HG03469 (cell line): ENCODE measurements around the gene RBM33.
A peak's percentile ranks its signal among the peaks of the same experiment; 100 is the strongest.

ENCODE experiments used
- ATAC-seq: cut with Tn5 transposase; IDR thresholded peaks from one replicate; pipeline ENCODE4 v1.9.1; 2021; ENCODE audit warnings: mild to moderate bottlenecking, moderate library complexity, moderate number of reproducible peaks; ENCODE audit not compliant: unreplicated experiment

Gene RBM33

GRCh38 chr7:155721056-155721455, 76.6 kb downstream of the RBM33 start:
- peak; percentile 35 for ATAC-seq

- ATAC-seq, result peak; percentile 36
These were observed 77.7 kb downstream of the RBM33 start for GRCh38 chr7:155722118-155722517.

- ATAC-seq, result no peak
These were observed 78.5 kb downstream of the RBM33 start for GRCh38 chr7:155722936-155723335.

DNA sequence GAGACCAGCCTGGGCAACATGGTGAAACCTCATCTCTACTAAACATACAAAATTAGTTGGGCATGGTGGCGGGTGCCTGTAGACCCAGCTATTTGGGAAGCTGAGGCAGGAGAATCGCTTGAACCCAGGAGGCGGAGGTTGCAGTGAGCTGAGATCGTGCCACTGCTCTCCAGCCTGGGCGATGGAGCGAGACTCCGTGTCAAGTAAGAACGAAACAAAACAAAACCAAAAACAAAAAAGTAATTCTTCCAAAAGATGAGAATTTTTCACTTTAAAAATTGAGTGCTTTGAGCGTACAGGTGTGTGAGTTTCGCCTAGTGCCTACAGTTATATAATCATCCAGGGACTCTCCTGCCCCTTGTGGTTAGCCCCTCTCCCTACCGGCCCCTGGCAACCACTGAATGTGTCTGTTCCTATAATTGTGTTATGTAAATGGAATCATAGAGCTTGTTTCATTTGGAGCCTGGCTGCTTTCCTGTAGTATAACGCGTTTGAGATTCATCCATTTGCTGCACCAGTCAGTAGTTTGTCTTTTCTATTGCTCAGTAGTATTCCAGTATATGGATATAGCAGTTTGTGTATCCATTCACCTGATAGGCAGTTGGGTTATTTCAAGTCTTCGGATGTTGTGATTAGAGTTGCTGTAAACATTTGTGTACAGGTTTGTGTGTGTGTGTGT, 80.0 kb downstream of the RBM33 start:
- ATAC-seq, result peak; percentile 29

DNA sequence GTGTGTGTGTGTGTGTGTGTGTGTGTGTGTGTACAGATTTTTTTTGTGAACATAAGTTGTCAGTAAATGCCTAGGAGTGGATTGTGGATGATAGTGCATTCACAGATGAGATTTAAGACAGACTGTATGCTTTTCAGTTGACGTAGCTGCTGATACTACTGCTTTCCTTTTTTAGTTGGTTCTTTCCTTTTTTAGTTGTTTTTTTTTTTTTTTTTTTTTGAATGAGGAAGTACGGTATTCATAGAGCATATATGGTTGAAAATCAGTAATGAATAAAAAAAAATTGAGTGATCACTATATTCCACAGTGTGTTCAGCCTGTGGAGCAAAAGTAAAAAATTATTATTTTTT, 80.5 kb downstream of the RBM33 start:
- no peak for ATAC-seq

GRCh38 chr7:155727616-155728015, 83.2 kb downstream of the RBM33 start:
- ATAC-seq, result no peak

GRCh38 chr7:155728116-155728515, 83.7 kb downstream of the RBM33 start:
- no peak for ATAC-seq

- ATAC-seq, result no peak
These were observed 85.4 kb downstream of the RBM33 start for GRCh38 chr7:155729847-155730246.

- no peak for ATAC-seq
These were observed 86.9 kb downstream of the RBM33 start for GRCh38 chr7:155731380-155731779.

- ATAC-seq, result no peak
These were observed 87.4 kb downstream of the RBM33 start for GRCh38 chr7:155731871-155732270.

DNA sequence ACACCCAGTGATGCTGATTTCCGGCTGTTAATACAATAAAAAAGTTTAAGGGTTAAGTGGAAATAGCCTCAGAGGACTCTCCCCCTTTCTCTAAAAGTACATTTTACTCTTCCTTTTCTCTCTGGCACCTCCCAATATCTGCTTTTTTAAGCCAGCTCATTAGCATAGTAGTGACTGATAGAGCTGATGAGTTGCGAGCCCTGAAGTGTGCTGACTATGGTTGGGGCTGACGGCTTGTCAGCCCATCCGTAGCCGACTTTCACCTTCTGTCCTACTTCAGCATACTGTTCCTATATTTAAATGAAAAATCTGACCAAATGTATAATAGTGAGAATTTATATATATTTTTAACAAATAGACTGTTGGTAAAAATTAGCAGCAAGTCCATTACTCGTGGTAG, 87.8 kb downstream of the RBM33 start:
- no peak for ATAC-seq

- ATAC-seq, result no peak
These were observed 89.4 kb downstream of the RBM33 start for GRCh38 chr7:155733582-155734444.

DNA sequence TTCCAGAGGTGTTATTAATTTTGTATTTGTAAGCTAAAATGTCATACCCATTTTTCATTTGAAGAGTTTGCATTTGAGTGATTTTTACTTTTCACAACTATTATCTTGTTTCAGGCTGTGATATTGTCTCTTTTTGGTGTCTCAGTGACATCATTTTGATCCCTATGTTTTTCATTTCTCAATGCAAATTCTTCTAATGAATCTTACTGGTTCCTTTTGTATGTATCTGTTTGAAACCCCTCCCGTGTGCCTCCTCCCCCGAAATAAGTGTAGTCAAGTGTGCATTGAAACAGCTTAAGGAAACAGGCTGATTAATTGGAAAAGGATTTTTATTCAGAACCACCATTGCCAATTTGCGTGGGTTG, 90.0 kb downstream of the RBM33 start:
- ATAC-seq, result no peak

GRCh38 chr7:155735442-155736115, 91.1 kb downstream of the RBM33 start:
- ATAC-seq, result no peak

DNA sequence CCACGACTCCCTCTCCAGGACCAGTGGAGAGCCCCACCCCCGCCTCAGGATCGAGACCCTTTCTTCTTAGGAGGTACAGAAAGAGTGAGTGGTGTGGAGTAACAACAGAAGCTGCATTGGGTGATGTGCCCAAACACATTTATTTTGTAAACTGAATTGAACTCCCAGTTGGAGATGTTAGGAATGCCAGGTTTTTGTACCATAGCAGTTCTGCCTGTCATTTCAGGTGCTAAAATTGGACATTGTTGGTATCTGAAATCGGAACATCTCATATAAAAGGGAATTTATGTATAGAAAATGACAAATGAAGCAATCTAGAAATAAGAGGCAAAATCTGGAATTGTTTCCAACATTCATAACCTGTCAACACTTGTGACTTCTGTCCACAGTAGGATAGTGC, 93.1 kb downstream of the RBM33 start:
- ATAC-seq, result no peak

DNA sequence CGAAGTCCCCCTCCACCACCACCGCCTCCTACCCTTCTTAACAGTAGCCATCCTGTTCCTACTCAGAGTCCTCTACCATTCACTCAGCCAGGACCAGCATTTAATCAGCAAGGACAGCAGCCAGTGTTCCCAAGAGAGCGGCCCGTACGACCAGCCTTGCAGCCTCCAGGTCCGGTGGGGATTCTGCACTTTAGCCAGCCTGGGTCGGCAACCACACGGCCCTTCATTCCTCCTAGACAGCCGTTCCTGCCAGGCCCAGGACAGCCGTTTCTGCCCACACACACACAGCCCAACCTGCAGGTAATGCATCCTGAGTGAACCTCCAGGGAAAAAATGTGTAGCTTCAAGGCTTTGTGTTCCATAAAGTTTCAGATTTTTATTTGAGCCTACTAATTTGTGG, 93.6 kb downstream of the RBM33 start:
- no peak for ATAC-seq

DNA sequence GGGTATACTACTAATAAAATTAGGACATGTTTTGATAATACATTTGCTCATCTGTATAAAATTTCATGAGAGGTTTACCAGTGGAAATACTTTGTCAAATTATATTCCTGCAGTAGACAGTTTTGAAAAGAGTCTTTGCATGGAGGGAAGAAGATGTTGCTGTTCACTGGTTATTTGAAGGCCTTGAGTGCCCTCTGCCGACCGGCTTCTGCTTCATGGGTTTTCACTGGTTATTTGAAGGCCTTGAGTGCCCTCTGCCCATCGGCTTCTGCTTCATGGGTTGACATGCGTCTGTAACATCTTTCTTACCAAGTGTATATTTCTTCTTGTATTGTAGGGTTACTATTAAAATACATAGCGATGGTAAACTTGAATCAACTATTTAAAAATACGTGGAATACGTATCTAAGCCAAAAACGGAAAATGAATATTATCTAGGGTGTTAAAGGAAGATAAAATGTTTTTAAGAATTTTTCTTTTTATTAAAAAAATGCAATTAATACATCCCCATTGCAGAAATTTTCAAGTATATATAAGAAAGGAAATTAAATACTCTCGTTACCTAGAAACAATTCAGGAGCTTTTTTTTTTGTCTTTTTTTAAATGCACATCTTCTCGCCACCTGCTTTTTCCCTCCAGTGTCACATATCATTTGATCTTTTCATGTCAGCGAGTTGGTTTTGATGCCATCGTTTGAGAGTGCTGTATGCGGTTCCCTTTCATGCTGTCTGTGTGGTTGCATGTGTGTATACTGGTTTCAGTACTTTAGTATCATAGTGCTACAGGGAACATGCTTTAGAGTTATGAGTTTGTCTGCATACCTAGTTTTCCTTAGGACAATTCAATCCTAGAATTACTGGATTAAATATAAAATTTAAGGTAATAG, 94.4 kb downstream of the RBM33 start:
- ATAC-seq, result peak; percentile 73

GRCh38 chr7:155739538-155740143, 95.2 kb downstream of the RBM33 start:
- no peak for ATAC-seq

- ATAC-seq, result no peak
These were observed 96.6 kb downstream of the RBM33 start for GRCh38 chr7:155741082-155741481.

DNA sequence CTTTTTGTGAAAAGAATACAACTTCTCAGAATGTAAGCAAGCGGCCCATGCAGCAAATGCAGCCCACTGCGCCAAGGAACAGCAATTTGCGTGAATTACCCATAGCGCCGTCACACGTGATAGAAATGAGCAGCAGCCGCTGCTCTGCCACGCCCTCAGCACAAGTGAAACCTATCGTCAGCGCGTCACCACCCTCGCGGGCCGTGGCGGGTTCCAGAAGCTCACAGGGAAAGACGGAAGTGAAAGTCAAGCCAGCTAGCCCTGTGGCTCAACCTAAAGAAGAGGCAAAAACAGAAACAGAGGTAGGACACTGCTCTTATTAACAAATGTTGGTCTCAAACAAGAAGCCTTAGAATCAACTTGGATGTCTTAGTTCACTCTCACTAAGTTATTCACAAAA, 97.3 kb downstream of the RBM33 start:
- no peak for ATAC-seq

- ATAC-seq, result no peak
These were observed 98.7 kb downstream of the RBM33 start for GRCh38 chr7:155743177-155743576.
